ENCODE data around the gene PSMB2.
"Not testable (repeated sequence)": the region's sequence is repeated elsewhere in the genome, so short reads cannot be mapped to it uniquely, and the experiment has no call there.

The PSMB2 gene

DNA sequence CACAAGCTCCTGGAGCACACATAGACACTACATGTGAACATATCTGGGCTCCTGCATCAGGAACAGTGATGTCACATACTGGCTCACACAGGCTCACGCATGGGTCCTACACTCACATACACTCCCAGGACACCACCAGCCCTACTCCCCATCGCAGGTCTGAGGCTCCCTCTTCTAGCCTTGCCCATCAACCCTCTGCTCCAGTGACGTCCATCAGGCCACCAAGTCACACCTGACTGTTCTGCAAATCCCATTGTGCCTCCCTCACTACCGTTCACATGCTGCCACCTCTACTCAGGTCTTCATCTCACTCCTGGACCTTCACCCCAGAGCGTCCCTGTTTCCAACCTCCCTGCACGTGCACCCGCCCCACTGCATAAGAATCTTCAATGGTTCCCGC lies 50.1 kb downstream of the PSMB2 start:
- no peak for DNase-seq

- DNase-seq, result no peak
These were observed 50.8 kb downstream of the PSMB2 start for GRCh38 chr1:35590476-35591040.

GRCh38 chr1:35589516-35590427 lies 51.6 kb downstream of the PSMB2 start:
- no peak for DNase-seq

- no peak for DNase-seq
These were observed 53.0 kb downstream of the PSMB2 start for GRCh38 chr1:35588197-35588910.

DNA sequence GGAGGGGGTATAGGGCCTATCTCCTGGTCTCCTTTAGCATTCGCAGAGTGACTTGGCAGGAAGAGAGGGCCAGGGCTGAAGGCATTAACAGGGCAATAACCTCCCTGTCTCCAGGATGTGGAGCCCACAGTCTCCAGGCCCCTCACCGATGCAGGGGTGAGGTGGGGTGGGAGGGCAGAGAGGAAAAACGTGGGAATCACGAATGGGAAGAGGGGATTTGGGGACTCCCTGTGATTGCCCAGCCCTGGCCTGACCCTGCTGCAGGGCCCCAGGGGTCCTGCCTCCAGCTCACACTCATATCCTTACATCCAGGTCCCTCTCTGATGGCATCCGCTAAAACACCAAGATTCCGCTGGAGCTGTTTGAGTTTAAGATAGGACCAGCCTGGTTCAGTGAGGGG lies 53.6 kb downstream of the PSMB2 start:
- DNase-seq, result no peak

DNA sequence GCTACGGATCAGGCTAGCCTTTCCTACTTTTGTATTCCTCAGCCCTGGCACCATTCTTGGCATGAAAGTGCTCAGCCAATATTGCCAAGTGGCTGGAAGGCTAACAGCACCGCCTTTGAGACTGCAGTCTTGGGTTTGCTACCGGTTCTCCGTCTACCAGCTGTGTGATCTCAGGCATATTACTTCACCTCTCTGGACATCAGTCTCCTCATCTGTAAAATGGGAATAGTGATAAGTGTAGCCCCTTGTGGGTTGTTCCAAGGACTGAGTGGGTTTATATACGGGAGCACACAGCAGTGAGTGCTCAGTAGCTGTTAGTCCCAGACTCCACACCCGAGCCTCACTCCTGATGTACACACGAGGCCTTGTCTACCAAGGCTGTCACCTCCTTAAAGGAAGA lies 54.5 kb downstream of the PSMB2 start:
- DNase-seq, result no peak

DNA sequence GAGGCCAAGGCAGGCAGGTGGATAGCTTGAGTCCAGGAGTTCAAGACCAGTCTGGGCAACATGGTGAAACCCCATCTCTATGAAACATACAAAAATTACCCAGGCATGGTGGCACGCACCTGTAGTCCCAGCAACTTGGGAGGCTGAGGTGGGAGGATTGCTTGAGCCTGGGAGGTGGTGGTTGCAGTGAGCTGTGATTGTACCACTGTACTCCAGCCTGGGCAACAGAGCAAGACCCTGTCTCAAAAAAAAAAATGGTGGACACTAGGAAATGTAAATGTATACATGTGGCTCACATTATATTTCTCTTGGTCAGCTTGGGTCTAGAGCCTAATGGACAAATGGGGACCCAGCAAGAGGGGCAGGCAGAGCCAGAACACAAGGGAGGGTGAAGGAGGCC lies 55.5 kb downstream of the PSMB2 start:
- DNase-seq, result not testable (repeated sequence)

- no peak for DNase-seq
These were observed 56.0 kb downstream of the PSMB2 start for GRCh38 chr1:35585281-35585680.

DNA sequence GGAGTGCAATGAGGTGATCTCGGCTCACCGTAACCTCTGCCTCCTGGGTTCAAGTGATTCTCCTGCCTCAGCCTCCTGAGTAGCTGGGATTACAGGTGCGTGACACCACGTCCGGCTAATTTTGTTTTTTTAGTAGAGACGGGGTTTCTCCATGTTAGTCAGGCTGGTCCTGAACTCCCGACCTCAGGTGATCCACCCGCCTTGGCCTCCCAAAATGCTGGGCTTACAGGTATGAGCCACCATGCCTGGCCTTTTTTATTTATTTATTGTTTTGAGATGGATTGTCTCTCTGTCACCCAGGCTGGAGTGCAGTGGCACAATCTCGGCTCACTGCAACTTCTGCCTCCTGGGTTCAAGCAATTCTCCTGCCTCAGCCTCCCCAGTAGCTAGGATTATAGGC lies 59.7 kb downstream of the PSMB2 start:
- not testable (repeated sequence) for DNase-seq

DNA sequence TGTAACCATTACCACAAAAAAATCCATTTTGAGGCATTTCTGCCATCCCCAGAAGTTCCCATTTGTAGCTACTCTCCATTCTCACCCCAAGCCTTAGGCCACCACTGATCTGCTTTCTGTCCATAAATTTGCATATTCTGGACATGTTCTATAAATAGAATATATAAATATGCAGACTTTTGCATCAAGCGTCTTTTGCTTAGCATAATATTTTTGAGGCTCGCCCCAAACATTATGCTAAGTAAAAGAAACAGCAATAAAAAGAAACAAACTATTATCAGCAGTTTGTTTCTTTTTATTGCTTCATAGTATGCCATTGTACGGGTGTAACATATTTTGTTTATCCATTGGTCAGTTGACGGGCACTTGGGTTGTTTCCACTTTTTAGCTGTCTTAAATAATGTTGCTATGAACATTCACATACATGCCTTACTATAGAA lies 60.4 kb downstream of the PSMB2 start:
- DNase-seq, result no peak

GRCh38 chr1:35577071-35577998 lies 64.0 kb downstream of the PSMB2 start:
- DNase-seq, result no peak

DNA sequence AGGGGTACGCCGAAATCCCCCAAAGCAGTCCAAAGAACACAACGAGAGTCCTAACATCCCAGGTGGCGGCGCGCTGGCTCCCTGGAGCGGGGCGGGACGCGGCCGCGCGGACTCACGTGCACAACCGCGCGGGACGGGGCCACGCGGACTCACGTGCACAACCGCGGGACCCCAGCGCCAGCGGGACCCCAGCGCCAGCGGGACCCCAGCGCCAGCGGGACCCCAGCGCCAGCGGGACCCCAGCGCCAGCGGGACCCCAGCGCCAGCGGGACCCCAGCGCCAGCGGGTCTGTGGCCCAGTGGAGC lies 64.6 kb downstream of the PSMB2 start:
- DNase-seq, result not testable (repeated sequence)

GRCh38 chr1:35576061-35576765 lies 65.1 kb downstream of the PSMB2 start:
- DNase-seq, result no peak

DNA sequence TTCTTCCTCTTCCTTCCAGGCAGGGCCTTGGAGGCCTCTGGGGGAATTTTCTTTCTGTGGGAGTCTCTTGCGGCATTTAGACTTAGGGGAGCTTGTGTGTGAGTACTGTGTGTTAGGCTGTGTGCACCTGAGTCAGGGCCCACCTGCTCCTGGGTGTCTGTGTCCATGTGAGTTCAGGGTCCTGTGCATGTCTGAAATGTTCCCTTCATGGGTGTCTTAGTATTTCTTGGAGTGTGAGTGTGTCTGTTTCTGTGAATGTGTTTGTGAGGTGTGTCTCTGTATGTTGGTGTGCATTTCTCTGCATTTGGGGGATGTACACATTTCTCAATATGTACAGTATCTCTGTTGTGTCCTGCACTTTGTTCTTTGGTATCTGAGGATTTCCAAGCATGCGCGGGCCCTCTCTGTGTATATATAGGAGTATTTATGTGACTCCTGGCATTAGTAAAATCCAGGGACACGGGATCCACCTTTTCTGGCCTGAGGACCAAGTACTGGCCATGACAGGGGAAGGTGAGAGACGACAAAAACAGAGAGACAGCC lies 65.8 kb downstream of the PSMB2 start:
- DNase-seq, result no peak

DNA sequence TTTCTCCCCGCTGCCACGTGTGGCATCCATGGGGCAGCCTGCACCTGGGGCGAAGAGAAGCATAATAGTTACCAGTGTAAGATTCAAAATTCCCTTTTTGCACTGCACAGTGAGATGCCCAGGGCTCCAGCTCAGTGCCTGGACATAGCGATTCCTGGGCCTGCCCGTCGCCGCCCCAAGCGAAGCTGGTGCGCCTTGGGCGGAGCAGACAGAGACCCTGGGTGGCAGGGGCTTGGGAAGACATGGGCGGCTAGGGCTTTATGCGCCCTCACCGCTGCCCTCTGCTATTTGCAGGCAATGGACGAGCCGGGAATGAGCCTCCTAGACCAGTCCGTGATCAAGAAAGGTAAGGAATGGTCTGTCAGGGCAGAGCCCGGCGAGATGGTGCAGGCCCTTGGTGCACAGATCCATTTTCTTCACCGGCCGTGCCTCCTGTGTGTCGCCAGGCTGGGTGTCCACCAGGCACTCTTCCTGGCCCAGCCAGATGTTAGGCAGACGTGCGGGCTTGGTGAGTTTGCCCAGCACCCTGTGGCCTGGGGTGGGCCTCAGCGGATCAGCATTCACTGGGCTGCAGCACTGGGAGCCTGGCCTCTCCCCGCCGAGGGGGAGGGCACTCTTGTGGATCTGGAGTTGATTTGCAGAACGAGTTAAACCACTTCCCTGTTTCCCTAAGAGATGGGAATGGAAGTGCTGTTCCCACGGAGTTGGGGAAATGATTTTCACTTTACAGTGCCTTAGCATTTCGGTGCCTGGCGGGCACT lies 66.5 kb downstream of the PSMB2 start:
- no peak for DNase-seq

GRCh38 chr1:35574125-35574654 lies 67.1 kb downstream of the PSMB2 start:
- no peak for DNase-seq

GRCh38 chr1:35573198-35574124 lies 67.9 kb downstream of the PSMB2 start, which contains the start of gene TFAP2E:
TFAP2E (plus strand) TSS chr1:35573314; CDS start chr1:35573578, 264 bp downstream.
- no peak for DNase-seq

GRCh38 chr1:35572296-35572695 lies 69.0 kb downstream of the PSMB2 start:
- no peak for DNase-seq

GRCh38 chr1:35571263-35571662 lies 70.1 kb downstream of the PSMB2 start:
- DNase-seq, result no peak

All from NCI-H1436 treated with DMSO at 0.1 percent for 48 hours (cell line).